Suprapubic skin (tissue), 3 donors: ENCODE data around the gene PRKN.

Experiments used
- CTCF ChIP-seq, 2 donors: fragments of 200-600 bp in 1 of 2; fragments of 450-650 bp in 1 of 2; sonication (generic) in 1 of 2; IDR thresholded peaks; one replicate each; pipeline ENCODE4 v1.5.1; 2016 to 2019; ENCODE audit warnings: antibody characterized with exemption in 2 of 2, mild to moderate bottlenecking in 1 of 2, moderate library complexity in 1 of 2
- POLR2A ChIP-seq, 2 donors: fragments of 450-650 bp; IDR thresholded peaks; one replicate each; pipeline ENCODE4 v1.6.1; 2017; ENCODE audit warnings: antibody characterized with exemption in 2 of 2, mild to moderate bottlenecking in 2 of 2, moderate library complexity in 2 of 2

DNA sequence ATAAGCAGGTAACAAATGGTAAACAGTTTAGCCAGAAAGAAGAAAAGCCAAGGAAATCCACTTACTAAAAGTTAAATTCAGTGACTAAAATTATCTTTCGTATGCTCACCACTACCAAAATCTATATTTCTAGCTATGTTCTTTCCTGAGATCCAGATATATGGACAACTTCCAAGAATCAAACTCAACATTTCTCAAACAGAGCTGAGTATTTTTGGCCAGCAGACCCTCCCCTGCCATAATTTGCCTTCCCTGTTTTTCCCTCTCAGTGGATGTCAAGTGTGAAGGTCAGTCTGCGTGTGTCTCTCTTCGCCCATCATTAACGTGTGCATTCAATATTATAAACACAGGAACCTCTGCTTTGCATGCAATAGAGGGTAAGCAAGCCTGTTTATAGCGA lies 42.0 kb downstream of the PRKN start:
- TF ChIP-seq POLR2A (IDR thresholded peaks at IDR 0.05) (no peak), CTCF (IDR thresholded peaks at IDR 0.05) (no peak)
